Metanephros (tissue), 2 donors: Measurements from ENCODE around the gene FANCD2. TPM values are rescaled to one million over a fixed set of nuclear protein-coding genes. Genes with fewer than 3 reads are reported as not detected.

Experiments
- small RNA-seq: library from RNA; depleted of rRNA; stranded (forward); fragments of <200 nt; gene quantifications from one replicate; pipeline ENCODE3, GENCODE V24; 2014; ENCODE audit warnings: low replicate concordance
- total RNA-seq: library from RNA; depleted of rRNA; stranded (reverse); fragments of >200 nt; gene quantifications from one replicate; pipeline ENCODE4 v1.2.3, GENCODE V29; 2014

The FANCD2 gene
- total RNA-seq = 14.9 TPM

DNA sequence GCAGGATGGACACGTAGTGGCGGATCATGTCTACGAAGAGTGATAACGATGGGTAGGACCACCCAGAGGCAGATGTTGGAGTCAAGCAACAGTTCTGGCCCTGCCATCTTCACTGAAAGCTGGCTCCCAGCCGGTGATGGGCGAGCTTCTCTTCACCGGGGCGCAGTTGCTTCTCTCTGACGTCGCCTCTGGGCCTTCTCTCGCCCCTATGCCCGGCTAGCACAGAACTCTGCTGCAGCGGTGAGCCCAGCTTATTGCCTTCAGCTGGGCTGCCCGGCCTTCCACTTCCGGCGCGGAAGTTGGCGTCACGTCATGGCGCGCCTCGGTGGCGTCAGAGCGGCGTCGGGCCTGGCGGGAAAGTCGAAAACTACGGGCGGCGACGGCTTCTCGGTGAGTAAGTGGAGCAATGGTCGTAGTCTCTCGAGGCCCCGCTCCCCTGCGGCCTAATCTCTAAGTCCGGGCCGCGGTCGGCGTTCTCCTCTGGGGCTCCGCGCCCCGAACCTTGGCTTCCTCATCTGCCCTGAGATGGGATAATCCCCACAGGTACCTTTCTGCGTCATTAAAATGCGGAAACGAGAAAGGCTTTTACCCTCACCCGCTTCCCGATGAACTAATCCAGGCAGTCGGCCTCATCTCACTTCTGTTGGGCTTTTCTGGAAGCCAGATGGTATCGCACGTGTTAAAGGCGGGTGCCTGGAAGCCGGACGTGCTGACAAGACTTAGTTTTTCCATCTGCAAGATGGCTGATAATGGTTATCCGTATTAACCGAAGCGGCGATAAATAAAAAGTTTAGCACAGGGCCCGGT, at the start of gene FANCD2:
TSS of gene FANCD2 (plus strand) at position 354 of the 807 bp plus-strand sequence. CDS start 2,221 bp downstream, outside the sequence.

DNA sequence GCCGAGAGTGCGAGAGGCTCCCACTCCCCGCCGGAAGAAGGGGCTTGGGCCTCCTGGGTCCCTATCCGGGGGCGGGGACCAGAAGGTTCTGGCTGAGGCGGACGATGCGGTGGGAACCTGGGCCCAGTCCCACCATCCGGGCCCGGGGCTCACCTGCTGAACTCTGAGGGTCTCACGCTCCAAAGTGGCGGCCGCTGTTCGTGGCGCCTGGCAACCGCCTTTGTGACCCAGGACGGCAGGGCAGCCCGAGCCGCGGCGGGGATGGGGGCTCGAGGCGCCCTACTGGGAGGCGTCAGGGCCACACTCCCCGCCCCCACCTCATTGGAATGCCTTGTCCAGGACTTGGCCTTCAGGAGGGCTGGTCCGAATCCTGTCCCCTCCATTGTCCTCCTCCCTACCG, 81.9 kb downstream of the FANCD2 start, which contains the start of gene FANCD2OS:
TSS of gene FANCD2OS (minus strand) at position 165 of the 400 bp plus-strand sequence. CDS start 3,481 bp downstream, outside the sequence.

DNA sequence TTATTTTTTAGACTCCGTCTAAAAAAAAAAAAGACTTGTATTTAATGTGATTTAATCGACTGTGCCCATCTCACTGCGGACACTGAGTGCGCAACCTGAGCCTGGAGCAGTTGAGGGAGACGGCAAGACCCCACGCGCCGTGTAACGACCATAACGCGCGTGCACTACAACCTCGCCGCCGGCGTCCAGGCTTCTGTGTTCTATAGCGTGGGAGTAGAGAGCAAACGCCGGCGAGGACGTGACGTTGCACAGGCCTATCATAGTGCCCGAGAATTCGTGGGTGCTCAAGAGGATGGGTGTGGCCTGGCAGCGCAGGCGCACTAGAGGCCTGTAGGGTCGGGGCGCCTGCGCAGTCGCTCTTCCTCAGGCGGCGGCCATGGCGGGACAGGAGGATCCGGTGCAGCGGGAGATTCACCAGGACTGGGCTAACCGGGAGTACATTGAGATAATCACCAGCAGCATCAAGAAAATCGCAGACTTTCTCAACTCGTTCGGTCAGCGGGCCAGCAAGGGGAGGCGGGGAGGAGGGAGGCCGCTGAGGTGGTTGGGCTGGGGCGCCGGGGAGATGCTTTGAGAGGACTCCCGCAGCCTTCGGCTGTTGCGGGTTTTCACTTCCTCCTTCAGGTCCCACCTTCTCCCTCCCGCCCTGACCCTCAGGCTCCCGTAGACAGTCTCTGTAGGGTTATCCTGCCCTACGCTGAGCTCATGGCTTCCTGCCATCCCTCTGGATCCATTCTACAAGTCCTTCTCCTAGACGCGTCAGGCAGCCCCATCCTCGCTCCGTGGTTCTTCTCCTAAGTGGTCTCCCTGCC, 89.3 kb downstream of the FANCD2 start, which contains the start of gene BRK1:
TSS of gene BRK1 (plus strand) at position 350 of the 812 bp plus-strand sequence. CDS start at position 377, 27 bp downstream.

Small RNAs within 50 kb of the gene (small RNA-seq; reads per million reads assigned to genes)
- gene CYCSP10 = not detected
- not detected for gene RNU6-670P

Other genes starting within 250 kb of the FANCD2 start
- 40.0 TPM for gene TADA3, start 234.0 kb upstream of the FANCD2 start, total RNA-seq
- 103 TPM for gene ARPC4, start 233.4 kb upstream of the FANCD2 start, total RNA-seq
- gene TTLL3, start 216.2 kb upstream of the FANCD2 start, total RNA-seq = 70.1 TPM
- gene RPUSD3, start 182.4 kb upstream of the FANCD2 start, total RNA-seq = 24.3 TPM
- gene CIDEC, start 146.2 kb upstream of the FANCD2 start, total RNA-seq = 0.18 TPM
- gene JAGN1, start 135.8 kb upstream of the FANCD2 start, total RNA-seq = 24.0 TPM
- gene IL17RE, start 123.6 kb upstream of the FANCD2 start, total RNA-seq = 4.0 TPM
- 46.5 TPM for gene IL17RC, start 109.3 kb upstream of the FANCD2 start, total RNA-seq
- 43.0 TPM for gene CRELD1, start 92.6 kb upstream of the FANCD2 start, total RNA-seq
- gene PRRT3, start 74.0 kb upstream of the FANCD2 start, total RNA-seq = 3.3 TPM
- 40.9 TPM for gene EMC3, start 39.6 kb upstream of the FANCD2 start, total RNA-seq
- not detected for gene FANCD2OS, start 81.8 kb downstream of the FANCD2 start, total RNA-seq
- 123 TPM for gene BRK1, start 89.2 kb downstream of the FANCD2 start, total RNA-seq
- 55.0 TPM for gene VHL, start 115.3 kb downstream of the FANCD2 start, total RNA-seq
- gene IRAK2, start 138.5 kb downstream of the FANCD2 start, total RNA-seq = 2.7 TPM
- 29.3 TPM for gene TATDN2, start 222.0 kb downstream of the FANCD2 start, total RNA-seq